GDM1 (cell line): Measurements from ENCODE around the gene CEP126.
"Not testable (repeated sequence)": the region's sequence is repeated elsewhere in the genome, so short reads cannot be mapped to it uniquely, and the experiment has no call there.

ENCODE experiments used
- DNase-seq: peaks from one replicate; lab custom pipeline; 2025; lab: John Stamatoyannopoulos, UW

CEP126 gene

GRCh38 chr11:101940901-101941520, 26.2 kb downstream of the CEP126 start:
- DNase-seq, result no peak

- no peak for DNase-seq
These were observed 30.1 kb downstream of the CEP126 start for GRCh38 chr11:101944923-101945322.

- no peak for DNase-seq
These were observed 30.6 kb downstream of the CEP126 start for GRCh38 chr11:101945448-101945847.

- no peak for DNase-seq
These were observed 34.9 kb downstream of the CEP126 start for GRCh38 chr11:101949680-101950220.

GRCh38 chr11:101955278-101955677, 40.5 kb downstream of the CEP126 start:
- DNase-seq, result no peak

- DNase-seq, result no peak
These were observed 40.9 kb downstream of the CEP126 start for GRCh38 chr11:101955701-101956100.

- DNase-seq, result no peak
These were observed 45.4 kb downstream of the CEP126 start for GRCh38 chr11:101960231-101960630.

- DNase-seq, result not testable (repeated sequence)
These were observed 49.4 kb downstream of the CEP126 start for GRCh38 chr11:101964200-101964599.

- no peak for DNase-seq
These were observed 59.4 kb downstream of the CEP126 start for GRCh38 chr11:101974255-101974654.

GRCh38 chr11:101974771-101975170, 60.0 kb downstream of the CEP126 start:
- no peak for DNase-seq

- DNase-seq, result no peak
These were observed 60.9 kb downstream of the CEP126 start for GRCh38 chr11:101975734-101976133.

GRCh38 chr11:101987370-101987769, 72.6 kb downstream of the CEP126 start:
- no peak for DNase-seq

- no peak for DNase-seq
These were observed 78.4 kb downstream of the CEP126 start for GRCh38 chr11:101993172-101993571.

- not testable (repeated sequence) for DNase-seq
These were observed 79.3 kb downstream of the CEP126 start for GRCh38 chr11:101994052-101994469.

- no peak for DNase-seq
These were observed 81.3 kb downstream of the CEP126 start for GRCh38 chr11:101996111-101996510.

GRCh38 chr11:102001657-102002338, 87.0 kb downstream of the CEP126 start:
- no peak for DNase-seq

GRCh38 chr11:102004220-102004619, 89.4 kb downstream of the CEP126 start:
- DNase-seq, result no peak

GRCh38 chr11:102005306-102005705, 90.5 kb downstream of the CEP126 start:
- DNase-seq, result no peak

- no peak for DNase-seq
These were observed 92.2 kb downstream of the CEP126 start for GRCh38 chr11:102006835-102007566.

- no peak for DNase-seq
These were observed 93.0 kb downstream of the CEP126 start for GRCh38 chr11:102007567-102008437.

- no peak for DNase-seq
These were observed 96.1 kb downstream of the CEP126 start for GRCh38 chr11:102010776-102011494.
